NCI-H526 treated with DMSO at 0.1 percent for 48 hours (cell line): ENCODE data around the gene LRP2.
"Not testable (repeated sequence)": the region's sequence is repeated elsewhere in the genome, so short reads cannot be mapped to it uniquely, and the experiment has no call there.

Source experiments
- DNase-seq: peaks from one replicate; lab custom pipeline; 2025; lab: John Stamatoyannopoulos, UW

Gene LRP2

DNA sequence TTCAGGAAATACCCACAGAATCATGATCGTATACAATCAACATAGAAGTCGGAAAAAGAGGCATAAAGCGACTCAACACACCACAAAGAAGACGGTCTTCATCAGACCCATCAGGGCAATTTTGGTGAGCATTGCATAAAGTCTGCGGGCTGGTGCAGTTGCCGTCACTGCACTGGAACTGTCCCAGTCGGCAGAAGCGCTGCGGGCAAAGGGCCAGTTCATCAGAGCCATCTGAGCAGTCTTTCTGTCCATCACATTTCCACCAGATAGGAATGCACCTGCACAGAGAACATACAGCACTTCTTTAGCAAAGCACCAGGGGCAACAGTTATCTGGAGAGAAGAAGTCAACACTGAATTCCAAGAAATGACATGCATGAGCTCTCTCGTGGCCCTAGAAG is 187.2 kb downstream of the LRP2 start:
- DNase-seq: no peak

DNA sequence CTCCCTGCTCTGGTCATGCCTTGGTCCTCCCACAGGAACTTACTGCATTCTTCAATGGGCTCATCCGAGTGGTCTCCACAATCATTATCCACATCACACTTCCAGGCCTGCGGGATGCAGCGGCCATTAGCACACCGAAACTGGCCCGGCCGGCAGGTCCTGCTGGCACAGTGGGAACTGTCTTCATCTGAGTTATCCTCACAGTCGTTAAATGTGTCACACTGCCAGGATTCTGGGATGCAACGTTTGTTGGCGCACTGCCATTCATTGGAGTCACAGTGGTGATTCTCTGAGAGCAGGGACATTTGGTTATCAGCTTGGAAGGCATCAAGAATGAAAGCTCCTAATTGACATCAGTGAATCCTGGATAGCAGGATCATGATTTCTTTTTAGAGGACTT is 188.5 kb downstream of the LRP2 start:
- DNase-seq: no peak

- DNase-seq: no peak
These were observed 189.4 kb downstream of the LRP2 start for GRCh38 chr2:169172914-169173313.

DNA sequence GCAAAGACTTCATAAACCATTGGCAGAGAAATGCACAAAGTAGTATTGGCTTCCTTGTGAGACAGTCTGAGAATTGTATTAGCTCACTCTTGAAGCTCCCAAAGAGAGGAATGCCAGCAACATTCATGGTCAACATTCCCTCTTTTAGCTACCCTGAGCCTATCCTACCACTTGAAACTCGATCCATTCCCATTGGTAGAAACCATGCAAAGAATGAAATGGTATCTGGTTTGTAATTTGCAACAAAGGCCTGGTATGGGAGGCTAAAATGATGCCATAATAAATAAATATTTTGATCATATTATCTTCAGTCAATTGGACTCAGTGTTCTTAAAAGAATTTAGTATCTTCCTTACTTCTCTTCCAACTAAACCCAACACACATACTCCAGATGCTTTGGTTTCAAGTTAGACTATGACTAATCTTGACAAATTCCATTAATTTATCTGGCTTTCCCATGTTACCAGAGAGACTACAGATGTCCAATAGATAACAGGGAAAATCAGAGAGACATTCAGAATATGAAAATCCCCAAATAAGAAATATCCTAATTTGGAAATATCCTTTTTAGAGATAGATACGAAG is 190.1 kb downstream of the LRP2 start:
- DNase-seq: no peak

DNA sequence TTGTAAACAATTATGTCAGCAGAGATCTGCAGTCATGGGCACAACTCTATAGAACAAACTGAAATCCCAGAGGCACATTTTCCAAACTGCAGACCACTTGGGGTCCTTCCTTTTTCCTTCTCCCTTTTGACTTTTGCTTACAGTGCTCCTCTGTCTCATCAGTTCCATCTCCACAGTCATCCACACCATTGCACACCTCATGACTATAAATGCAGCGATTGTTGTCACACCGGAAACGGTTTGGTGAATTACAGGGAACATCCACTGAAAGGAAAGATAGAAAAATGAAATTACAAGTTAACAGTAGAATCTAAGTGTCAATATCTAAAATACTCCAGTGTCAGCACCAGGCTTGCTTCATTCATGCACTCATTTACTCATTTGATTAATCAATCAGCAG is 196.5 kb downstream of the LRP2 start:
- no peak for DNase-seq

DNA sequence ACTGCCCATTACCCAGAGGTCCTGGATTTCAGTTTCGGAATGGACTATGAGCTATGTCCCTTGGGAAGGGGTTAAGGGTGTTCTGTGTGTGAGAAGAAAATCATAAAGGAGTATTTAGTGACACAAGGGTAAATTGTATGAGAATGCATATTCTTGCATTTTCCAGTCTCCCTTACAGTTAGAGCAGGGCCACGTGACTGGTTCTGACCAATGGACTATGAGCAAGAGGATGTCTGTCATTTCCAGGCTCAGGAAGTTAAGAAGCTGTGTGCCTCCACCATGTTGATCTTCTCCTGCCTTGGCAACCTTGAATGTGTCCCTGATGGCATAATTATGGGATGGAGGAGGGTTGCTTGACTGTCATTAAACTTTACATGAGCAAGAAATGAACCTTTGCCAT is 198.0 kb downstream of the LRP2 start:
- no peak for DNase-seq

- no peak for DNase-seq
These were observed 199.7 kb downstream of the LRP2 start for GRCh38 chr2:169162613-169163012.

- DNase-seq: no peak
These were observed 201.3 kb downstream of the LRP2 start for GRCh38 chr2:169160926-169161481.

DNA sequence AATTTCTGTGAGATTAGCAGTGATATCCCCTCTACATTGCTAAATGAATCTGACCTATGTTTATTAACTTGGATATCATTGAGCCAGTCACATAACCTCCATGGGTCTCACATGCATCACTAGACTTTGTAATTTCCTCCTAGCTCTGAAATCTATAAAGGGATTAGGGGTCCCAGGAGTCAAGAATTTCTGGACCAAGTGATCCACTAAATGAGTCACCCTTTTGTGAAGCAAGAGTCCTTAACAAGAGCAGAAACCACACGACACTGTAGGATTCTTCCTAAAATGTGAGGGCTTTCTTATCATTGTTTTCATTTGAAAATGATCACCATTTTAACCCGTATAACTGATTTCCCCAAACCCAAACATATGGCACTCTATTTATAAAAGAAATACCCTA is 202.6 kb downstream of the LRP2 start:
- no peak for DNase-seq

- no peak for DNase-seq
These were observed 203.5 kb downstream of the LRP2 start for GRCh38 chr2:169158874-169159273.

DNA sequence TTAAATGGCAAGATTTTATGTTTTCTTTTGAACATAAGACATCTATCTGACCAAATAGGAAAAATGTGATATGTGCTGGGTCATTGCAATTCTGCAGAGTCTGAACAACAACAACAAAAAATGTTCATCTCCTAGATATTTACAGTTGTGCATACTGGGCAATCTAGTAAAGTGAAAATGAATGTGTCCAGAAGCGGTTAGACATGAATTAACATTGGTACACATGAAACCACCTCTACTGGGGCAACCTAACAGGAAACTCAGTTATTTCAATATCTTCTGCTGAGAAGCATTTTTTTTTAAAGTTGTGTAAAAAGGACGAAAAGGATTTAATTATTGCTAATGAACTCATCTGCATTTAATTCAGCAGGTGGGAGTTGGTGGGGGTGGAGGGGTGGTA is 216.1 kb downstream of the LRP2 start:
- DNase-seq: no peak

DNA sequence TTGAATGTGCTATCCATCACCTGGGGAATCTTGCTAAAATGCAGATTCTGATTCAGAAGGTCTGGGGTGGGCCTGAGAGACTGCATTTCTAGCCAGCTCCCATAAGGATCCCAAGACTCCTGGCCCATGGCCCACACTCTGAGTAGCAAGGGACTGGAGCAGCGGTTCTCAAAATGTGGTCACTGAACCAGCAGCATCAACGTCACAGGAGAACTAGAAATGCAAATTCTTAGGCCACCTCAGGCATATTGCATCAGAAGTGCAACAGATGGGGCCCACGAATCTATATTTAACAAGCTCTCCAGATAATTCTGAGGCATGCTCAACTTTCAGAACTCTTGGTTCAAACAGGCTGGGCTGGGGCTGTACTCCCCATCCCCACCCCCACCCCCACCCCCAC is 218.3 kb downstream of the LRP2 start:
- no peak for DNase-seq

DNA sequence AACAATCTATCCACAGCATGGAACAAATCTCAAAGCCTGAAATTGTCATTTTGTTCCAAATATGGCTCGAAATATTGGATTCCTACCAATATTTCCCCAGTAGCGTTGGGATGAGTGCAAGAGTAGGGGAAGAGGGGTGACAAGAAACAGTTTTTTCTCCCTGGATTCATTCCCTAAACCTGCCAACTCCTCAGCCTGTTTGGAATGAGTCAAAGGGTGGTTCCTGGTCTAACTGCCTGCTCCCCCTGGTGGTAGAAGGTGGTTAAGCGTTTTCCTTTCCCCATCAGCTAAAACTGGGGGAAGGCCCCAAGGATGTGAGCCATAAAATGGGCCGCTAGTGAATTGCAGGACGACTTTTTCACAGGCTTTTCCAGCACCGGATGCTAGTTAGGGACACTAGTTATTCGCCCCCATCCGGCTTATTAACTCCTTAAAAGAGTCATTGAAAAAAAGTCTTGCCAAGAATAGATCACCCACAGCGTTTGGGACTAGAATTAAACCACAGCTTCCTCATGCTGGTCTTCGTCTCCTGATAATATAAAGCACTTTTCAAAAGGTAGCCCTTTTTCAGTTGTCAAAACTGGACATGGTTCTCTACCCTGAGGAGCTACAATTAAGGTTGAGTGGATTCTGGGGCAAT is 220.5 kb downstream of the LRP2 start:
- DNase-seq: peak; percentile 4

GRCh38 chr2:169139993-169140767 is 222.2 kb downstream of the LRP2 start:
- no peak for DNase-seq

- DNase-seq: no peak
These were observed 223.2 kb downstream of the LRP2 start for GRCh38 chr2:169139145-169139544.

DNA sequence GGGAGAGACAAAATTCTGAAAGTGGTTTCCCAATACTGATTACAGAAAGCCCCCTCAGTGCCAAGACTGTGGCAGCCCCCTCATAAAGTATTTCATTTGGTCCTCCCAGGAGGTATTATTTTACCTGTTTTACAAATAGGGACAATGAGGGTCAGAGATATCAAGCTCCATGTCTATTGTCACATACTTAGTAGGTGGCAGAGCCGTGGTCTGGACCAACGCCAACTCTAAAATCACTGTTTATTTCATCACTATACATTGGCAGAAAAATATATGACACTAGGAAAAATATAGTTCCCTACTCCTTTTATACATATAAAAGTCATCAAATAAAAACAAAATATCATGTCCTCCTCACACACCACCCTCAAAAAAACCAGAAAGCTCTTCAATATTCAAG is 224.4 kb downstream of the LRP2 start:
- no peak for DNase-seq

GRCh38 chr2:169136885-169137534 is 225.3 kb downstream of the LRP2 start:
- no peak for DNase-seq

DNA sequence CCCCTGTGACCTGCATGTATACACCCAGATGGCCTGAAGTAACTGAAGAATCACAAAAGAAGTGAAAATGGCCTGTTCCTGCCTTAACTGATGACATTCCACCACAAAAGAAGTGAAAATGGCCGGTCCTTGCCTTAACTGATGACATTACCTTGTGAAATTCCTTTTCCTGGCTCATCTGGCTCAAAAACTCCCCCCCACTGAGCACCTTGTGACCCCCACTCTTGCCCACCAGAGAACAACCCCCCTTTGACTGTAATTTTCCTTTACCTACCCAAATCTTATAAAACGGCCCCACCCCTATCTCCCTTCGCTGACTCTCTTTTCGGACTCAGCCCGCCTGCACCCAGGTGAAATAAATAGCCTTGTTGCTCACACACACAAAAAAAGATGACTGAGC is 225.9 kb downstream of the LRP2 start:
- not testable (repeated sequence) for DNase-seq

DNA sequence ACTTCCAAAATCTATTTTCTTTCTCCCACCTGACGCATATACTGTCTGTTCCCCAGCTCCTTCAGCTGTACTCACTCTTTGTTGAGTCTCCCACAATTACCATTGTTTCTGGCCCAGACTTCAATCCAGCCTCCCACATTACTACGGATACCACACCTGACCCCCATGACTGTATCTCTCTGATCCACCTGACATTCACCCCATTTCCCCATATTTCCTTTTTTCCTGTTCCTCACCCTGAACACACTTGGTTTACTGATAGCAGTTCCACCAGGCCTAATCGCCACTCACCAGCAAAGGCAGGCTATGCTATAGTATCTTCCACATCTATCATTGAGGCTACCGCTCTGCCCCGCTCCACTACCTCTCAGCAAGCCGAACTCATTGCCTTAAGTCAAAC is 228.1 kb downstream of the LRP2 start:
- not testable (repeated sequence) for DNase-seq

- DNase-seq: peak; percentile 52
These were observed 230.5 kb downstream of the LRP2 start for GRCh38 chr2:169131587-169132512.

DNA sequence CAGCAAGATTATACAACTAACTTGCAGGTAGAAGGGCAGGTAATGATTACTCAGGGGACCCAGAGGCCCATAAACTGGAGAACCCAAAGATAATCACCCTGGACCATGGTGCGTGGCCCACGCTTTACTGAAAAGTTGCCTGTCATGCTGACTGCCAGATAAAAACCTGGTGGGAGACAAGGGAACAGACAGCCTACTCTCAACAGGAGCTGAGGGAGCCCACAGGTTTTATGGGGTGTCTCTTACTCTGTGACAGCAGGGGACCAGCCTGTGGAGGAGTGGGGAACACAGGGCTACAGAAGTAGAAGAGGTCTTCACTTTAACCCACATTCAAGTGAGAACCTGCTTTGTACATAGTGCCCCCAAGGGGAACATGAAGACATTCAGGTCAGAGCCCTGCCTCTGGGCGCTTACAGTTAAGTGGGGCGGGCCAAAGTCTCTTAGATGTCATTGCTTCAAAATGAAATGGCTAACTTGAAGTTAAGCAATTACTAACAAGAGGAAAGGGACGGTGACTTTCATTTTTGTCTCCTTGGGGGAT is 232.6 kb downstream of the LRP2 start:
- DNase-seq: no peak
